HL-60 (cell line): ENCODE results near the gene VPS37D.
A peak's percentile ranks its signal among the peaks of the same experiment; 100 is the strongest.

Experiments
- DNase-seq, 2 experiments: peaks; one replicate each; pipeline ENCODE4 v3.0.0-alpha.2; 2010 to 2020; ENCODE audit warnings: low read depth in 1 of 2, low spot score in 1 of 2
- H3K27ac ChIP-seq: fragments of 250-450 bp; sonication (Bioruptor Pico); replicated peaks from 2 replicates; pipeline ENCODE4 v1.5.1; 2020; ENCODE audit warnings: mild to moderate bottlenecking, moderate library complexity
- H3K27me3 ChIP-seq: fragments of 250-450 bp; sonication (Bioruptor Pico); 2 replicates; pipeline ENCODE4 v1.5.1; 2021; ENCODE audit warnings: mild to moderate bottlenecking, moderate library complexity; ENCODE audit not compliant: insufficient read depth, poor library complexity, severe bottlenecking
- H3K4me3 ChIP-seq: replicated peaks from 2 replicates; pipeline ENCODE4 v1.5.1; 2011; ENCODE audit warnings: mild to moderate bottlenecking, control low read depth, low read length; ENCODE audit not compliant: insufficient read depth
- CTCF ChIP-seq: IDR thresholded peaks from one replicate; pipeline ENCODE4 v1.5.1; 2011; ENCODE audit warnings: low read length, control low read depth, inconsistent platforms; ENCODE audit not compliant: insufficient read depth
- GABPA ChIP-seq: IDR thresholded peaks from 2 replicates; pipeline ENCODE4 v1.6.1; 2012; ENCODE audit warnings: low read depth
- POLR2AphosphoS5 ChIP-seq: IDR thresholded peaks from 2 replicates; pipeline ENCODE4 v1.6.1; 2012; ENCODE audit warnings: low read depth
- REST ChIP-seq: IDR thresholded peaks from 2 replicates; pipeline ENCODE4 v1.6.1; 2012; ENCODE audit warnings: low read depth; ENCODE audit not compliant: insufficient replicate concordance
- SPI1 ChIP-seq: IDR thresholded peaks from 2 replicates; pipeline ENCODE4 v1.6.1; 2012; ENCODE audit warnings: low read depth, mild to moderate bottlenecking, borderline replicate concordance

Gene VPS37D

GRCh38 chr7:73644688-73645286 is 22.8 kb upstream of the VPS37D start:
- Histone ChIP-seq H3K27ac (no peak overlapping the region), H3K27me3 (peaks cover 22% of the 10 kb centered on the region), H3K4me3 (no peak overlapping the region)
- TF ChIP-seq GABPA (no peak), CTCF (no peak), REST (no peak), SPI1 (no peak), POLR2AphosphoS5 (no peak)
- DNase-seq: no peak

- peak; percentile 31 to 49 for DNase-seq
- H3K4me3 ChIP-seq: no peak overlapping the region
- peaks cover 26% of the 10 kb centered on the region for H3K27me3 ChIP-seq
- no peak overlapping the region for H3K27ac ChIP-seq
- TF ChIP-seq CTCF (no peak), POLR2AphosphoS5 (no peak), REST (no peak), SPI1 (peak; percentile 81), GABPA (no peak)
These were observed 21.9 kb upstream of the VPS37D start for GRCh38 chr7:73645643-73646174.

- DNase-seq: no peak
- no peak overlapping the region for H3K4me3 ChIP-seq
- H3K27ac ChIP-seq: no peak overlapping the region
- no peak for TF ChIP-seq CTCF
- no peak for TF ChIP-seq POLR2AphosphoS5
- no peak for TF ChIP-seq GABPA
- TF ChIP-seq SPI1: no peak
- no peak for TF ChIP-seq REST
- peaks cover 26% of the 10 kb centered on the region for H3K27me3 ChIP-seq
These were observed 20.6 kb upstream of the VPS37D start for GRCh38 chr7:73646785-73647724.
